ENCODE measurements around the gene SYT1.

- no peak for TF ChIP-seq CTCF (IDR thresholded peaks at IDR 0.05; ENCODE audit: low read depth, low read length)
- no peak for TF ChIP-seq MYC (IDR thresholded peaks at IDR 0.05; ENCODE audit: low read depth, low read length)
- no peak for TF ChIP-seq POLR2A (IDR thresholded peaks at IDR 0.05; ENCODE audit: extremely low read depth, insufficient read length)
- TF ChIP-seq MAX (IDR thresholded peaks at IDR 0.05; ENCODE audit: low read depth, low read length): no peak
Measured at GRCh38 chr12:78949532-78949931, 85.0 kb downstream of the SYT1 start.
